GM20000 (cell line): ENCODE results near the gene GORAB.

ENCODE experiments used
- DNase-seq: peaks from one replicate; pipeline ENCODE4 v3.0.0; 2012; ENCODE audit warnings: low spot score
- TF ChIP-seq, protein P1 (sequence below): IDR thresholded peaks from 2 replicates; pipeline ENCODE4 v1.5.1; 2012; ENCODE audit warnings: mild to moderate bottlenecking, control low read depth; ENCODE audit errors: extremely low read depth, missing control alignments

The GORAB gene

DNA sequence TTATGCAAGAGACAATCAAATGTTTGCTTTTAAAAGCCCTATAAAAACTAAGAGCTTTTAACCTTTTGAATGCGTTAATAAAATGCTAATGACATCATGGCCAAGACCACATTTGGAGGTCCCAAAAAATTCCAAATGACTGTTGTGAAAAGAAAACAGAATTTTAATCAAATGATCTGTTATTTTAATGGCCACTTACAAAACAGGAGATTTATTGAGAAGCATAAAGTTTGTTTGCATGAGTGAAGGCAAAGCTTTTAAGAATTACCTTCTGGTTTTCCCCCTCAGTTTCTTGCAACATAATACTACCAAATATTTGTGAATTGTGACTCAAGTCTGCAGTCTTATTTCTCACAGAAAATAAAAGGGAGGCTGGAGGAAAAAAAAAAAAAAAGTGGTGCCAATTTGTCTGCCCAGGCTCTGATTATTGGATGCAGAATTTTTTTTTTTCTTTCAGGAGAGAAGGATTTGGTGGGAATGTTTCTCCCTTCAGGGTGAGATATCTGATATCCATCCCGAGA, 60.7 kb downstream of the GORAB start:
- no peak for DNase-seq
- TF ChIP-seq, protein P1, sequence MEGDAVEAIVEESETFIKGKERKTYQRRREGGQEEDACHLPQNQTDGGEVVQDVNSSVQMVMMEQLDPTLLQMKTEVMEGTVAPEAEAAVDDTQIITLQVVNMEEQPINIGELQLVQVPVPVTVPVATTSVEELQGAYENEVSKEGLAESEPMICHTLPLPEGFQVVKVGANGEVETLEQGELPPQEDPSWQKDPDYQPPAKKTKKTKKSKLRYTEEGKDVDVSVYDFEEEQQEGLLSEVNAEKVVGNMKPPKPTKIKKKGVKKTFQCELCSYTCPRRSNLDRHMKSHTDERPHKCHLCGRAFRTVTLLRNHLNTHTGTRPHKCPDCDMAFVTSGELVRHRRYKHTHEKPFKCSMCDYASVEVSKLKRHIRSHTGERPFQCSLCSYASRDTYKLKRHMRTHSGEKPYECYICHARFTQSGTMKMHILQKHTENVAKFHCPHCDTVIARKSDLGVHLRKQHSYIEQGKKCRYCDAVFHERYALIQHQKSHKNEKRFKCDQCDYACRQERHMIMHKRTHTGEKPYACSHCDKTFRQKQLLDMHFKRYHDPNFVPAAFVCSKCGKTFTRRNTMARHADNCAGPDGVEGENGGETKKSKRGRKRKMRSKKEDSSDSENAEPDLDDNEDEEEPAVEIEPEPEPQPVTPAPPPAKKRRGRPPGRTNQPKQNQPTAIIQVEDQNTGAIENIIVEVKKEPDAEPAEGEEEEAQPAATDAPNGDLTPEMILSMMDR = no peak

GRCh38 chr1:170593173-170594011, 61.4 kb downstream of the GORAB start:
- DNase-seq = no peak
- TF ChIP-seq, protein P1 = no peak

- DNase-seq = no peak
- TF ChIP-seq, protein P1 = no peak
Measured at GRCh38 chr1:170594066-170594626, 62.2 kb downstream of the GORAB start.

- no peak for DNase-seq
- TF ChIP-seq, protein P1 = no peak
Measured at GRCh38 chr1:170596701-170597100, 64.7 kb downstream of the GORAB start.

- DNase-seq = no peak
- TF ChIP-seq, protein P1 = no peak
Measured at GRCh38 chr1:170598618-170599017, 66.7 kb downstream of the GORAB start.

GRCh38 chr1:170599033-170599432, 67.1 kb downstream of the GORAB start:
- TF ChIP-seq, protein P1 = no peak
- no peak for DNase-seq

GRCh38 chr1:170601866-170602265, 69.9 kb downstream of the GORAB start:
- TF ChIP-seq, protein P1 = no peak
- no peak for DNase-seq
